ENCODE measurements around the gene MMP3. TPM values are rescaled to one million over a fixed set of nuclear protein-coding genes. Genes with fewer than 3 reads are reported as not detected.

MMP3 gene
- total and polyA plus RNA-seq, 9 of the 15 experiments (the other 6 are each of a cell fraction or from before 2014, with no cell fraction given), result not detected

GRCh38 chr11:102793677-102794290, 49.6 kb downstream of the MMP3 start:
- under 1% methylated on average over 6 of the region's 6 CpGs for WGBS (ENCODE audit: insufficient coverage, low coverage, missing lambda C conversion rate)
- H2AFZ ChIP-seq (ENCODE audit: low read depth, low read length), result no peak overlapping the region
- H3K4me1 ChIP-seq (replicated peaks in 1 of 2; ENCODE audit: control insufficient read depth in 2 of 2, insufficient read depth in 2 of 2, low read length in 2 of 2), result no peaks in the 10 kb centered on the region
- ChIA-PET CTCF (ENCODE audit: low intra/inter-chr PET ratio) (no interaction called here), POLR2A (no interaction called here)
- ATAC-seq, result no peak
- TF ChIP-seq, protein P1, sequence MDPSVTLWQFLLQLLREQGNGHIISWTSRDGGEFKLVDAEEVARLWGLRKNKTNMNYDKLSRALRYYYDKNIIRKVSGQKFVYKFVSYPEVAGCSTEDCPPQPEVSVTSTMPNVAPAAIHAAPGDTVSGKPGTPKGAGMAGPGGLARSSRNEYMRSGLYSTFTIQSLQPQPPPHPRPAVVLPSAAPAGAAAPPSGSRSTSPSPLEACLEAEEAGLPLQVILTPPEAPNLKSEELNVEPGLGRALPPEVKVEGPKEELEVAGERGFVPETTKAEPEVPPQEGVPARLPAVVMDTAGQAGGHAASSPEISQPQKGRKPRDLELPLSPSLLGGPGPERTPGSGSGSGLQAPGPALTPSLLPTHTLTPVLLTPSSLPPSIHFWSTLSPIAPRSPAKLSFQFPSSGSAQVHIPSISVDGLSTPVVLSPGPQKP (CRISPR knock-in tag; IDR thresholded peaks at IDR 0.05), result no peak
- TF ChIP-seq SMAD3 (CRISPR knock-in tag; conservative IDR thresholded peaks at IDR 0.05) (no peak), ZNF695 (CRISPR knock-in tag; IDR thresholded peaks at IDR 0.05) (no peak)
- in situ Hi-C loops (cut with MboI), result no loop called here
- intact Hi-C loops (cut with micrococcal nuclease), result no loop called here
- no peaks in the 10 kb centered on the region for H3K36me3 ChIP-seq (ENCODE audit: control insufficient read depth, insufficient read depth, low read length)
- H3K9ac ChIP-seq (ENCODE audit: insufficient read depth in 1 of 2, low read depth in 2 of 2, low read length in 2 of 2), result no peak overlapping the region
- no TSS peak for BruUV-seq (replicated peaks)
- H3K9me3 ChIP-seq (replicated peaks; ENCODE audit: control insufficient read depth, insufficient read depth, low read depth, low read length), result no peaks in the 10 kb centered on the region
- H3K27ac ChIP-seq (ENCODE audit: extremely low read depth, low read depth, low read length), result no peak overlapping the region
- H3K79me2 ChIP-seq (ENCODE audit: control insufficient read depth, insufficient read depth, low read length), result no peaks in the 10 kb centered on the region
- H3K4me3 ChIP-seq, result no peak overlapping the region
- no peaks in the 10 kb centered on the region for H3K9me1 ChIP-seq (ENCODE audit: control insufficient read depth, insufficient read depth, low read length)
- H4K20me1 ChIP-seq (replicated peaks; ENCODE audit: control insufficient read depth, insufficient read depth, low read length), result no peaks in the 10 kb centered on the region
- H3K27me3 ChIP-seq (ENCODE audit: control insufficient read depth in 2 of 2, insufficient read depth in 2 of 2, low read length in 2 of 2), result no peaks in the 10 kb centered on the region
- FAIRE-seq, result no peak
- DNase-seq (ENCODE audit: extremely low read depth in 1 of 4, low spot score in 3 of 4), result no peak
- H3K4me2 ChIP-seq (ENCODE audit: insufficient read depth, low read length), result no peak overlapping the region

DNA sequence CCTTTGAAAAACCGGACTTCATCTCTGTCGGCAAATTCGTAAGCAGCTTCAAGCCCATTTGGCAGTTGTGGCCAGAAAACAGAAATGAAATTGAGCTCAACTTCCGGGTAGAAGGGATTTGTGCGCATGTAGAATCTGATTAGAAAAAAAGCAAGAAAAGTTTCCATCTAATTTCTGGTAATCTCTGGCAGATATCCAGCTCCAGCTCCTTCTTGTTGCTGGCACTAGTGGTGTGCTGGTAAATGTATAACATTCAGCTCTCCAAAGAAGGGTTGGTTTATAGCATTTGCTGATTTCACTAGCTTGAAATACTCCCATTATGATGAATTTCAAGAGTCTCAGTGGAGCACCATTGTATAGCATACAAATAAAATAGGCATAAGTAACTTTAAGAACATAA, 50.8 kb downstream of the MMP3 start:
- CTCF ChIA-PET (ENCODE audit: low intra/inter-chr PET ratio), result no interaction called here
- no peaks in the 10 kb centered on the region for H3K79me2 ChIP-seq (ENCODE audit: control insufficient read depth, insufficient read depth, low read length)
- no peaks in the 10 kb centered on the region for H3K9me3 ChIP-seq (replicated peaks; ENCODE audit: control insufficient read depth, insufficient read depth, low read depth, low read length)
- in situ Hi-C loops (cut with MboI) (no loop called here), intact Hi-C loops (cut with micrococcal nuclease) (no loop called here)
- FAIRE-seq (no peak), ATAC-seq (no peak), DNase-seq (ENCODE audit: extremely low read depth in 1 of 4, low spot score in 3 of 4) (no peak)
- BruUV-seq (replicated peaks), result no TSS peak
- no peak overlapping the region for H3K27ac ChIP-seq (ENCODE audit: extremely low read depth, low read depth, low read length)
- no peak overlapping the region for H3K4me3 ChIP-seq
- H3K9me1 ChIP-seq (ENCODE audit: control insufficient read depth, insufficient read depth, low read length), result no peaks in the 10 kb centered on the region
- POLR2A ChIA-PET, result no interaction called here
- H3K36me3 ChIP-seq (ENCODE audit: control insufficient read depth, insufficient read depth, low read length), result no peaks in the 10 kb centered on the region
- no peak overlapping the region for H3K4me2 ChIP-seq (ENCODE audit: insufficient read depth, low read length)
- 5% methylated on average over 5 of the region's 5 CpGs for WGBS (ENCODE audit: insufficient coverage, low coverage, missing lambda C conversion rate)
- no peaks in the 10 kb centered on the region for H3K4me1 ChIP-seq (replicated peaks in 1 of 2; ENCODE audit: control insufficient read depth in 2 of 2, insufficient read depth in 2 of 2, low read length in 2 of 2)
- H4K20me1 ChIP-seq (replicated peaks; ENCODE audit: control insufficient read depth, insufficient read depth, low read length), result no peaks in the 10 kb centered on the region
- H2AFZ ChIP-seq (ENCODE audit: low read depth, low read length), result no peak overlapping the region
- no peak overlapping the region for H3K9ac ChIP-seq (ENCODE audit: insufficient read depth in 1 of 2, low read depth in 2 of 2, low read length in 2 of 2)
- H3K27me3 ChIP-seq (ENCODE audit: control insufficient read depth in 2 of 2, insufficient read depth in 2 of 2, low read length in 2 of 2), result no peaks in the 10 kb centered on the region
- TF ChIP-seq CBFB (CRISPR knock-in tag; IDR thresholded peaks at IDR 0.05) (no peak), NEUROD1 (IDR thresholded peaks at IDR 0.05; ENCODE audit: borderline replicate concordance, low read depth, low read length, partially characterized antibody) (no peak), PHF8 (IDR thresholded peaks at IDR 0.05; ENCODE audit: borderline replicate concordance, low read length) (no peak), TAF9B (IDR thresholded peaks at IDR 0.05; ENCODE audit: partially characterized antibody) (no peak), ZSCAN29 (IDR thresholded peaks at IDR 0.05) (no peak), NCOA6 (IDR thresholded peaks at IDR 0.05) (no peak), FOXP1 (CRISPR knock-in tag; IDR thresholded peaks at IDR 0.05) (no peak), ZBTB8A (IDR thresholded peaks at IDR 0.05; ENCODE audit: partially characterized antibody) (no peak), CXXC5 (CRISPR knock-in tag; IDR thresholded peaks at IDR 0.05) (no peak), ZNF347 (CRISPR knock-in tag; IDR thresholded peaks at IDR 0.05; ENCODE audit: low read depth) (no peak)
- TF ChIP-seq, protein P2, sequence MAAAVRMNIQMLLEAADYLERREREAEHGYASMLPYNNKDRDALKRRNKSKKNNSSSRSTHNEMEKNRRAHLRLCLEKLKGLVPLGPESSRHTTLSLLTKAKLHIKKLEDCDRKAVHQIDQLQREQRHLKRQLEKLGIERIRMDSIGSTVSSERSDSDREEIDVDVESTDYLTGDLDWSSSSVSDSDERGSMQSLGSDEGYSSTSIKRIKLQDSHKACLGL (CRISPR knock-in tag; IDR thresholded peaks at IDR 0.05; ENCODE audit: borderline replicate concordance, poor library complexity, severe bottlenecking), result no peak
- TF ChIP-seq, protein P3, sequence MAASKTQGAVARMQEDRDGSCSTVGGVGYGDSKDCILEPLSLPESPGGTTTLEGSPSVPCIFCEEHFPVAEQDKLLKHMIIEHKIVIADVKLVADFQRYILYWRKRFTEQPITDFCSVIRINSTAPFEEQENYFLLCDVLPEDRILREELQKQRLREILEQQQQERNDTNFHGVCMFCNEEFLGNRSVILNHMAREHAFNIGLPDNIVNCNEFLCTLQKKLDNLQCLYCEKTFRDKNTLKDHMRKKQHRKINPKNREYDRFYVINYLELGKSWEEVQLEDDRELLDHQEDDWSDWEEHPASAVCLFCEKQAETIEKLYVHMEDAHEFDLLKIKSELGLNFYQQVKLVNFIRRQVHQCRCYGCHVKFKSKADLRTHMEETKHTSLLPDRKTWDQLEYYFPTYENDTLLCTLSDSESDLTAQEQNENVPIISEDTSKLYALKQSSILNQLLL (CRISPR knock-in tag; IDR thresholded peaks at IDR 0.05; ENCODE audit: borderline replicate concordance), result no peak
